Measurements from ENCODE around the gene SLC46A3.

DNA sequence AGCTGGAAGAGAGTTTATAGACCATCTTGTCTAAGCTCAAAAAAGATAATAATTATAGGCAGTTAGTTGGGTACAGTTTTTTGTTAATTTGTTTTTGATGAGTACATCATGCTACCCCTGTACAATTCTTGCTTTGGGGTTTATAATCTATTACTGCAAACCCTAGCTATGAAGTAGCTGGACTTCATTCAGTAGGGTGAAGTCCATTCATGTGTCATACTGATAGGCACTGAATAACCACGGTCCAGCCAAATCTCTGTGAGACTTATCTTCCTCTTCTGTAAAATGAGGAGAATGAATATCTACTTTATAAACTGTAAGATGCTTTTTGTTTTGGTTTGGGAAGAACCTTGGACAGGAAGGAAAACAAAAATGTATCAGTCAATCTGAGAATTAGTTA lies 19.5 kb downstream of the SLC46A3 start:
- TF ChIP-seq, protein P1, sequence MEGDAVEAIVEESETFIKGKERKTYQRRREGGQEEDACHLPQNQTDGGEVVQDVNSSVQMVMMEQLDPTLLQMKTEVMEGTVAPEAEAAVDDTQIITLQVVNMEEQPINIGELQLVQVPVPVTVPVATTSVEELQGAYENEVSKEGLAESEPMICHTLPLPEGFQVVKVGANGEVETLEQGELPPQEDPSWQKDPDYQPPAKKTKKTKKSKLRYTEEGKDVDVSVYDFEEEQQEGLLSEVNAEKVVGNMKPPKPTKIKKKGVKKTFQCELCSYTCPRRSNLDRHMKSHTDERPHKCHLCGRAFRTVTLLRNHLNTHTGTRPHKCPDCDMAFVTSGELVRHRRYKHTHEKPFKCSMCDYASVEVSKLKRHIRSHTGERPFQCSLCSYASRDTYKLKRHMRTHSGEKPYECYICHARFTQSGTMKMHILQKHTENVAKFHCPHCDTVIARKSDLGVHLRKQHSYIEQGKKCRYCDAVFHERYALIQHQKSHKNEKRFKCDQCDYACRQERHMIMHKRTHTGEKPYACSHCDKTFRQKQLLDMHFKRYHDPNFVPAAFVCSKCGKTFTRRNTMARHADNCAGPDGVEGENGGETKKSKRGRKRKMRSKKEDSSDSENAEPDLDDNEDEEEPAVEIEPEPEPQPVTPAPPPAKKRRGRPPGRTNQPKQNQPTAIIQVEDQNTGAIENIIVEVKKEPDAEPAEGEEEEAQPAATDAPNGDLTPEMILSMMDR (conservative IDR thresholded peaks at IDR 0.05 in 1 of 2, IDR thresholded peaks at IDR 0.05 in 1 of 2; ENCODE audit: low read depth in 1 of 2, low read length in 2 of 2): no peak
- TF ChIP-seq EZH2 (IDR thresholded peaks at IDR 0.05; ENCODE audit: low read length, missing control alignments): no peak

Data from fibroblast of lung (primary cell).